HG02798 (cell line): ENCODE results near the gene C6orf47.

Source experiments
- ATAC-seq: cut with Tn5 transposase; IDR thresholded peaks from one replicate; pipeline ENCODE4 v1.9.1; 2021; ENCODE audit warnings: mild to moderate bottlenecking; ENCODE audit not compliant: unreplicated experiment, poor library complexity

Gene C6orf47

GRCh38 chr6:31619805-31620585, 40.6 kb downstream of the C6orf47 start:
- peak; percentile 86 for ATAC-seq

GRCh38 chr6:31617010-31617409, 43.6 kb downstream of the C6orf47 start:
- ATAC-seq: no peak

DNA sequence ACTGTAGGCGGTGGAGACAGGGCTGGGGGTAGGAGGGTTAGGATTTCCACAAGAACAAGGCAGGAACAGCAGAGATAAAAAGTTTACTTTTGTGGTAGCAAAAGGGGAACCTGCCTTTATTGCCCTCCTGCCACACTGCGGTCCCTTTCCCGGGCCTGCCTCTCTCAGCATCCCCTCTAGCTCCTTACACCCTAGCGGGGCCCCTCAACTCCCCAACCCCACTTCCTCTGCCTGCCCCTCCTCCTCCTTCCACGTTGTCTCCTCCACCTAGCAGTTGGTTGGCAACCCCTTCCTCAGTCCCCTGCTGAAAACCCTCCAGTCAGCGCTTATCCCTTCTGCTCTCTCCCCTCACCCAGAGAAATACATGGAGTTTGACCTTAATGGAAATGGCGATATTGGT, 44.8 kb downstream of the C6orf47 start:
- ATAC-seq: no peak

DNA sequence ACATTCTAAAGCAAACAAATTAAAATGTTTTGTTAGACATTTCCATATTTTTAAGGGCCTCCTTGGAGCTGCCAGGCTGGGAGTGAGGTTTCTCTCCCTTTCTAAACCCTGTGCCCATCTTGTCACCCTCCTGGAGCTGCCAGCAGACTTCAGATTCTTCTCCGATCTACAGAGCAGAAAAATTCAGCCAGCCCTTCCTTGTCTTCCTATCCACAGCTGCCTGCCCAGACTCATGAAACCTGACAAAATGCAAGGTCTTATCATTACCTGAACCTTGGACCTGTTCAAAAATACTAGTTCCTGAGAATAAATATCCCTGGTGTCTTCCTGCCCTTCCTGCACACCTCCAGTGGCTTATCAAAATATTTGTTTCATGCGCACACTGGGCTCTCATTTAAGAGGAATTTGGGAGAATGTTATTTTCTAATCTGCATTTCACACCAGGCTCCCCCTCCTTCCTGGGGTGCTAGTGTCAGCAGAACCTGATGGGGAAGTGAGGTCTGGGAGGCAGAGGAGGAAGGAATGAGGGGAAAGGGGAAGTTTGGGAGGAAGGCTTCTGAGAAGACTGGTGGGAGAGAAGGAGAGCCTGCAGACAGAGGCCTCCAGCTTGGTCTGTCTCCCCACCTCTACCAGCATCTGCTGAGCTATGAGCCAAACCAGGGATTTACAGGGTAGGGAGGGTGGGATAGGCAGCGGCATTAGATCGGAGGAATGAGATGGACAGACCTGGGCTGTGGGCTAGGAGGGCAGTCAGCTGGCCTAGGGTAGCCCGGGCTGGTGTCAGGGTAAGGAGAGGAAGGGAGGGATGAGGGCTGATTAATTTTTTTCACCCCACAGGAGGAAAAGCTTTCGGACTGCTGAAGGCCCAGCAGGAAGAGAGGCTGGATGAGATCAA, 45.6 kb downstream of the C6orf47 start, which contains the start of gene AIF1:
Gene AIF1 (plus strand): TSS at position 551 of the 895 bp plus-strand sequence. CDS start 96 bp downstream, at position 647.
- no peak for ATAC-seq

DNA sequence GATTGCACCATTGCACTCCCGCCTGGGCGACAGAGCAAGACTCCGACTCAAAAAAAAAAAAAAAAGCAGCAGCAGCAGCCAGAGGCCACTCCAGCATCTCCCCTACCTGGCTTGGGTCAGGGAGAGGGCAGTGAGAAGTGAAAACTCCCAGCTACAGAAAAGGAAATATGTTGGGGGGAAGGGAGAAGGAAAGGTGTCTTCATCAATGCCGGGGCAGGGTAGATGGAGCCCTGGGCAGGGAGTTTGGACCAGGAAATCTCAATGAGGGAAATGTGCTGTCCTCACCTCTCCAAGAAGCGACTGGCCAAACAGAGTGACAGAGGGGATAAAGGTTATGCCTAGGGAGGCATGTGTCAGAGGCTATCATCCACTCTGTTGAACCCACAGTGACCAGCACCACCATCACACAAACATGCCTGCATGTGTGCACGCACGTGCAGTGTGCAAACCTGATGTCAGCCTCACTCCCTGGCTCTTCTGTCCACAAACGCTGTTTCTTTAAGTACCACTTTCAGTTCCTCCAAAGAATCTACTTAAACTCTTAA, 46.4 kb downstream of the C6orf47 start:
- peak; percentile 62 for ATAC-seq

- no peak for ATAC-seq
Measured at GRCh38 chr6:31610968-31611367, 49.6 kb downstream of the C6orf47 start.

DNA sequence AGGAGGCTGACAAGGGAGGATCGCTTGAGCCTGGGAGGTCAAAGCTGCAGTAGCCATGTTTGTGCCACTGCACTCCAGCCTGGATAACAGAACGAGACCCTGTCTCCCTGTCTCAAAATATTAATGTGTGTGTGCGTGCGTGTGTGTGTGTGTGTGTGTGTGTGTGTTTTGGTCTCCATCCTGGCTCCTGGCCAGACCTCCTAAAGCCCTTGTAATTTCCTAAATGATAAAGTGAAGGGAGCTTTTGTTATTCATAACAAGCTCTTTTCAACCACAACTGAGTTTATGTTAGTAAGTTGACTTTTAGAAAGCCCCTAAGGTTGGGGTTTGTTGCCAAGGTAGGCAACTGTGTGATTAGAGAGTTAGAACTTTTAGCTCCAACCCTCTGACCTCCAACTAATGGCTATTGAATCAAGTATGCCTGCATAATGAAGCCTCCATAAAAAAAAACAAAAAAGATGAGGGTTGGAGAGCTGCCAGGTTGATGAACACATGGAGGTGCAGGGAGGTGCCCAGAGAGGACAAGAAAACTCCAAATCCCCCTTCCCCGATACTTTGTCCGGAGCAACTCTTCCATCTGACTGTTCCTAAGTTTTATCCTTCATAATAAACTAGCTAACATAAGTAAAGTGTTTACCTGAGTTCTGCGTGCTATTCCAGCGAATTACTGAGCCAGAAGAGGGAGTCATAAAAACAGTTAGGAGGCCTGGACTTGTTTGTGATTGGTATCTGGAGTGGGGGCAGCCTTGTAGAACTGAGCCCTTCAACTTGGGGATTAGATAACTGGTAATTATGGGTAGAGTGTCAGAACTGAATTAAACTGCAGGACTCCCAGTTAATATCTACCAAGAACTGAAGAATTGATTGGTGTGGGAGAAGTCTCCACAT, 50.8 kb downstream of the C6orf47 start:
- no peak for ATAC-seq
